WI38 (cell line): ENCODE measurements around the gene PET100.
A peak's percentile ranks its signal among the peaks of the same experiment; 100 is the strongest.

Source experiments
- H3K4me3 ChIP-seq: 2 replicates; pipeline ENCODE4 v1.5.1; 2011; ENCODE audit warnings: low read depth, mild to moderate bottlenecking, control low read depth, low read length
- CTCF ChIP-seq: IDR thresholded peaks from 2 replicates; pipeline ENCODE4 v1.5.1; 2012; ENCODE audit warnings: low read depth, mild to moderate bottlenecking, control low read depth, low read length

Gene PET100

GRCh38 chr19:7628589-7629311 is 843 bp upstream of the PET100 start:
- peak overlapping the region; percentile 89 for H3K4me3 ChIP-seq
- no peak for TF ChIP-seq CTCF

- H3K4me3 ChIP-seq = no peak overlapping the region
- TF ChIP-seq CTCF = no peak
Observed at GRCh38 chr19:7631577-7631976, 2.0 kb downstream of the PET100 start.

GRCh38 chr19:7632340-7633203 is 3.0 kb downstream of the PET100 start:
- H3K4me3 ChIP-seq = no peak overlapping the region
- no peak for TF ChIP-seq CTCF

- no peak within 1 kb of the TSS for H3K4me3 ChIP-seq
- TF ChIP-seq CTCF = no peak
Observed at GRCh38 chr19:7633698-7634097, 4.1 kb downstream of the PET100 start, which contains the start of gene PCP2. PCP2 (minus strand) TSS chr19:7633719; CDS start chr19:7633457, 262 bp downstream.

- no peak for TF ChIP-seq CTCF
- H3K4me3 ChIP-seq = no peak overlapping the region
Observed at GRCh38 chr19:7635670-7636069, 6.1 kb downstream of the PET100 start.

GRCh38 chr19:7636317-7636690 is 6.7 kb downstream of the PET100 start:
- H3K4me3 ChIP-seq = no peak overlapping the region
- TF ChIP-seq CTCF = no peak
